Smooth muscle cell of the brain vasculature (primary cell): ENCODE results near the gene NBEA.

Source experiments
- DNase-seq: peaks from one replicate; pipeline ENCODE4 v3.0.0-alpha.2; 2012; ENCODE audit warnings: low read depth, low spot score

The NBEA gene

GRCh38 chr13:35702316-35702715 lies 760.2 kb downstream of the NBEA start:
- DNase-seq = no peak

GRCh38 chr13:35703061-35703460 lies 761.0 kb downstream of the NBEA start:
- no peak for DNase-seq

GRCh38 chr13:35704331-35704730 lies 762.3 kb downstream of the NBEA start:
- DNase-seq = no peak

- no peak for DNase-seq
Measured at GRCh38 chr13:35706281-35706680, 764.2 kb downstream of the NBEA start.

- DNase-seq = no peak
Measured at GRCh38 chr13:35706721-35707120, 764.7 kb downstream of the NBEA start.

- no peak for DNase-seq
Measured at GRCh38 chr13:35711909-35712308, 769.8 kb downstream of the NBEA start.

GRCh38 chr13:35712907-35713761 lies 771.1 kb downstream of the NBEA start:
- DNase-seq = no peak

- no peak for DNase-seq
Measured at GRCh38 chr13:35714121-35714520, 772.1 kb downstream of the NBEA start.

GRCh38 chr13:35714588-35715377 lies 772.7 kb downstream of the NBEA start:
- DNase-seq = no peak

GRCh38 chr13:35716186-35716585 lies 774.1 kb downstream of the NBEA start:
- DNase-seq = no peak

GRCh38 chr13:35716729-35717128 lies 774.7 kb downstream of the NBEA start:
- DNase-seq = no peak

GRCh38 chr13:35718084-35718483 lies 776.0 kb downstream of the NBEA start:
- DNase-seq = no peak

- DNase-seq = no peak
Measured at GRCh38 chr13:35720290-35720689, 778.2 kb downstream of the NBEA start.

- DNase-seq = no peak
Measured at GRCh38 chr13:35720690-35721554, 778.9 kb downstream of the NBEA start.
